Stomach (tissue), 9 donors: ENCODE measurements around the gene CFAP46. TPM values are rescaled to one million over a fixed set of nuclear protein-coding genes. Genes with fewer than 3 reads are reported as not detected.

Experiments
- DNase-seq, 2 donors: peaks; one replicate each; pipeline versions ENCODE4 v3.0.0 to v3.0.0-alpha.2; 2013 to 2019
- H3K27ac ChIP-seq, 5 donors: fragments of 200-600 bp in 4 of 5; sonication (generic) in 4 of 5; one replicate each; pipeline ENCODE4 v1.5.1; 2013 to 2019; ENCODE audit warnings: mild to moderate bottlenecking in 1 of 5, moderate library complexity in 1 of 5
- H3K27me3 ChIP-seq, 3 donors: fragments of 200-600 bp; sonication (generic); one replicate each; pipeline ENCODE4 v1.5.1; 2017 to 2019; ENCODE audit warnings: mixed run types in 1 of 3
- H3K36me3 ChIP-seq, 4 donors: fragments of 200-600 bp; sonication (generic); 1 replicate in 3 of 4; 2 replicates in 1 of 4; pipeline ENCODE4 v1.5.1; 2016 to 2019
- H3K4me1 ChIP-seq, 4 donors: fragments of 200-600 bp; sonication (generic); one replicate each; pipeline ENCODE4 v1.5.1; 2016 to 2019
- H3K4me3 ChIP-seq, 4 donors: fragments of 200-600 bp; sonication (generic) in 3 of 4; one replicate each; pipeline ENCODE4 v1.5.1; 2016 to 2019; ENCODE audit warnings: mild to moderate bottlenecking in 1 of 4
- H3K9me3 ChIP-seq, 4 donors: fragments of 200-600 bp; sonication (generic); one replicate each; pipeline ENCODE4 v1.5.1; 2016 to 2019
- CTCF ChIP-seq, 7 experiments: fragments of 450-650 bp in 4 of 7; fragments of 200-600 bp in 3 of 7; sonication (generic) in 3 of 7; IDR thresholded peaks; one replicate each; pipeline ENCODE4 v1.5.1; 2016 to 2019; ENCODE audit warnings: antibody characterized with exemption in 7 of 7, control low read depth in 2 of 7, mild to moderate bottlenecking in 1 of 7
- EP300 ChIP-seq: sonication (generic); formaldehyde crosslinking; IDR thresholded peaks from one replicate; pipeline ENCODE4 v1.6.1; 2017; ENCODE audit warnings: antibody characterized with exemption
- POLR2A ChIP-seq, 4 donors: fragments of 450-650 bp; IDR thresholded peaks; one replicate each; pipeline ENCODE4 v1.6.1; 2016; ENCODE audit warnings: antibody characterized with exemption in 4 of 4, control low read depth in 2 of 4, mild to moderate bottlenecking in 1 of 4, moderate library complexity in 1 of 4
- POLR2AphosphoS5 ChIP-seq, 3 donors: sonication (generic); formaldehyde crosslinking; IDR thresholded peaks; one replicate each; pipeline ENCODE4 v1.6.1; 2016; ENCODE audit warnings: antibody characterized with exemption in 3 of 3
- WGBS, 5 donors: extraction: QIAGEN DNeasy Blood & Tissue Kit in 3 of 5; methylation state at CpG; one replicate each; pipeline versions ENCODE4 v1.1.5 to v1.1.7; 2013 to 2018; 5-methylcytosine and 5-hydroxymethylcytosine counted together
- intact Hi-C: fragments of 100-400 bp; cut with DNase I; formaldehyde crosslinking; loops from one replicate; pipeline ENCODE4 v1.15.1; 2023; ENCODE audit warnings: low total_unique reads
- polyA plus RNA-seq, 3 donors: library from polyadenylated mRNA; stranded (reverse); fragments of 200-250 nt; gene quantifications; one replicate each; pipeline ENCODE4 v1.2.3, GENCODE V29; 2013
- total RNA-seq, 5 donors: library from RNA; depleted of rRNA; stranded (reverse); fragments of >200 nt; gene quantifications; one replicate each; pipeline versions ENCODE4 v1.1.0 to v1.2.3, GENCODE V29; 2014 to 2016
- donor health status: healthy with polysubstance abuse.
- donor health status: Bipolar disorder and iron deficiency.
- donor health status: healthy.

CFAP46 gene
- total and polyA plus RNA-seq, 8 donors: under 0.01 to 5.8 (median 1.8) TPM; not detected in 1

- Histone ChIP-seq H3K27me3 (peaks cover 3 to 78% (median 33%) of the 10 kb centered on the region in 3 donors), H3K27ac (no peak overlapping the region), H3K36me3 (no peaks in the 10 kb centered on the region), H3K4me3 (no peak overlapping the region), H3K9me3 (no peaks in the 10 kb centered on the region), H3K4me1 (peaks cover 6 to 19% (median 18%) of the 10 kb centered on the region in 4 donors)
- 80 to 100% (median 83%) methylated on average over 1 to 9 of the region's 9 CpGs for WGBS, 5 donors
- no peak for TF ChIP-seq POLR2AphosphoS5 (IDR thresholded peaks at IDR 0.05)
- TF ChIP-seq POLR2A (IDR thresholded peaks at IDR 0.05): no peak
- no peak for TF ChIP-seq CTCF (IDR thresholded peaks at IDR 0.05)
- TF ChIP-seq EP300: no peak
- no peak for DNase-seq
- intact Hi-C loops: no loop called here
These were observed 3.9 kb upstream of the CFAP46 start for GRCh38 chr10:132946311-132946710.

- WGBS, 5 donors: 51 to 74% (median 63%) methylated on average over 5 of the region's 5 CpGs
- no peak for DNase-seq
- Histone ChIP-seq H3K27ac (no peak overlapping the region), H3K27me3 (peaks cover 3 to 78% (median 30%) of the 10 kb centered on the region in 3 donors), H3K4me3 (no peak overlapping the region), H3K9me3 (no peaks in the 10 kb centered on the region), H3K36me3 (no peaks in the 10 kb centered on the region), H3K4me1 (peaks cover 6 to 19% (median 18%) of the 10 kb centered on the region in 4 donors)
- intact Hi-C loops: no loop called here
- no peak for TF ChIP-seq POLR2AphosphoS5 (IDR thresholded peaks at IDR 0.05)
- no peak for TF ChIP-seq POLR2A (IDR thresholded peaks at IDR 0.05)
- no peak for TF ChIP-seq CTCF (IDR thresholded peaks at IDR 0.05)
- TF ChIP-seq EP300: no peak
These were observed 3.5 kb upstream of the CFAP46 start for GRCh38 chr10:132945894-132946255.

GRCh38 chr10:132945125-132945893 is 2.9 kb upstream of the CFAP46 start:
- no peak for DNase-seq
- Histone ChIP-seq H3K27me3 (peaks cover 3 to 80% (median 30%) of the 10 kb centered on the region in 3 donors), H3K9me3 (no peaks in the 10 kb centered on the region), H3K4me3 (no peak overlapping the region), H3K27ac (no peak overlapping the region), H3K4me1 (peaks cover 6 to 19% (median 18%) of the 10 kb centered on the region in 4 donors), H3K36me3 (no peaks in the 10 kb centered on the region)
- TF ChIP-seq EP300 (no peak), POLR2AphosphoS5 (IDR thresholded peaks at IDR 0.05) (no peak), CTCF (IDR thresholded peaks at IDR 0.05) (no peak), POLR2A (IDR thresholded peaks at IDR 0.05) (no peak)
- WGBS, 5 donors: 73 to 76% (median 74%) methylated on average over 17 to 25 of the region's 25 CpGs
- intact Hi-C loops: no loop called here

- DNase-seq: no peak
- intact Hi-C loops: no loop called here
- Histone ChIP-seq H3K36me3 (no peaks in the 10 kb centered on the region), H3K4me3 (no peak overlapping the region), H3K27me3 (peaks cover 3 to 80% (median 34%) of the 10 kb centered on the region in 3 donors), H3K9me3 (no peaks in the 10 kb centered on the region), H3K27ac (no peak overlapping the region), H3K4me1 (peaks cover 6 to 19% (median 18%) of the 10 kb centered on the region in 4 donors)
- TF ChIP-seq POLR2AphosphoS5 (IDR thresholded peaks at IDR 0.05) (no peak), EP300 (no peak)
- 90 to 94% (median 91%) methylated on average over 18 of the region's 18 CpGs for WGBS, 5 donors
These were observed 2.1 kb upstream of the CFAP46 start for GRCh38 chr10:132944510-132944909.
